Measurements from ENCODE around the gene LCA5. TPM values are rescaled to one million over a fixed set of nuclear protein-coding genes. Genes with fewer than 3 reads are reported as not detected.

Gene LCA5
- total RNA-seq, 4 donors from 2014 or later, result 5.2 to 11.5 (median 8.5) TPM

GRCh38 chr6:79518842-79519241 is 18.4 kb downstream of the LCA5 start:
- H3K4me3 ChIP-seq, result no peak overlapping the region
- intact Hi-C loops (cut with DNase I), result no loop called here
- no peak for DNase-seq (ENCODE audit: extremely low spot score)
- H3K27me3 ChIP-seq, result no peaks in the 10 kb centered on the region
- no peak overlapping the region for H3K27ac ChIP-seq (replicated peaks in 1 of 4)
- no peak for TF ChIP-seq EP300 (IDR thresholded peaks at IDR 0.05)
- TF ChIP-seq, protein P1, sequence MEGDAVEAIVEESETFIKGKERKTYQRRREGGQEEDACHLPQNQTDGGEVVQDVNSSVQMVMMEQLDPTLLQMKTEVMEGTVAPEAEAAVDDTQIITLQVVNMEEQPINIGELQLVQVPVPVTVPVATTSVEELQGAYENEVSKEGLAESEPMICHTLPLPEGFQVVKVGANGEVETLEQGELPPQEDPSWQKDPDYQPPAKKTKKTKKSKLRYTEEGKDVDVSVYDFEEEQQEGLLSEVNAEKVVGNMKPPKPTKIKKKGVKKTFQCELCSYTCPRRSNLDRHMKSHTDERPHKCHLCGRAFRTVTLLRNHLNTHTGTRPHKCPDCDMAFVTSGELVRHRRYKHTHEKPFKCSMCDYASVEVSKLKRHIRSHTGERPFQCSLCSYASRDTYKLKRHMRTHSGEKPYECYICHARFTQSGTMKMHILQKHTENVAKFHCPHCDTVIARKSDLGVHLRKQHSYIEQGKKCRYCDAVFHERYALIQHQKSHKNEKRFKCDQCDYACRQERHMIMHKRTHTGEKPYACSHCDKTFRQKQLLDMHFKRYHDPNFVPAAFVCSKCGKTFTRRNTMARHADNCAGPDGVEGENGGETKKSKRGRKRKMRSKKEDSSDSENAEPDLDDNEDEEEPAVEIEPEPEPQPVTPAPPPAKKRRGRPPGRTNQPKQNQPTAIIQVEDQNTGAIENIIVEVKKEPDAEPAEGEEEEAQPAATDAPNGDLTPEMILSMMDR (IDR thresholded peaks at IDR 0.05), result no peak
- no peak for TF ChIP-seq POLR2A (IDR thresholded peaks at IDR 0.05; ENCODE audit: low read depth)
- no peak for TF ChIP-seq POLR2AphosphoS5 (IDR thresholded peaks at IDR 0.05)
- H3K9me3 ChIP-seq, result no peaks in the 10 kb centered on the region
- H3K36me3 ChIP-seq, result peaks cover 0 to 4% (median 0%) of the 10 kb centered on the region in 4 donors
- no peaks in the 10 kb centered on the region for H3K4me1 ChIP-seq

DNA sequence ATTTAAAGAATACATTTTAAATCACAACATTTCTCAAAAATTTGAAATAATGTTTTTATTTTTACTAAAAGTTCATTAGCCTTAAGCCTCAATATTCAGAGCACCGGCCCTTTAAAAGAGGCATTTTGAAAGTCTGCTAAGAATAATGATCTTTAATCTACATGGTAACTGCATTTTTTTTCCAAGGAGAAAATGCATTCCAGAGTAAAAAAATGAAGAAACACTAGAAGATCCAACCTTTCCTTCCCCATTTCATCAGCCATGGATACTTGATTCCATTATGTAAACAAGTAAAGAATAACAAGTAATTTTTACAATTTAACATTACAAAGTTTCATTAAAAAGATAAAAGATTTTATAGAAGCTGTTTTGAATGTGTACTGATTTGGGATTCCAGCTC is 21.8 kb downstream of the LCA5 start:
- Histone ChIP-seq H3K27ac (replicated peaks in 1 of 4) (no peak overlapping the region), H3K4me1 (no peaks in the 10 kb centered on the region), H3K9me3 (no peaks in the 10 kb centered on the region), H3K27me3 (no peaks in the 10 kb centered on the region), H3K4me3 (no peak overlapping the region), H3K36me3 (peaks cover 0 to 17% (median 4%) of the 10 kb centered on the region in 4 donors)
- intact Hi-C loops (cut with DNase I), result no loop called here
- TF ChIP-seq EP300 (IDR thresholded peaks at IDR 0.05) (no peak), POLR2A (IDR thresholded peaks at IDR 0.05; ENCODE audit: low read depth) (no peak), POLR2AphosphoS5 (IDR thresholded peaks at IDR 0.05) (no peak)
- TF ChIP-seq, protein P1 (IDR thresholded peaks at IDR 0.05), result no peak
- DNase-seq (ENCODE audit: extremely low spot score), result no peak
- WGBS, result 96% methylated on average over 1 of the region's 1 CpG

GRCh38 chr6:79513111-79513510 is 24.1 kb downstream of the LCA5 start:
- Histone ChIP-seq H3K36me3 (peaks cover 0 to 13% (median 4%) of the 10 kb centered on the region in 4 donors), H3K4me3 (no peak overlapping the region), H3K27me3 (no peaks in the 10 kb centered on the region), H3K9me3 (no peaks in the 10 kb centered on the region), H3K27ac (replicated peaks in 1 of 4) (no peak overlapping the region), H3K4me1 (no peaks in the 10 kb centered on the region)
- intact Hi-C loops (cut with DNase I), result no loop called here
- DNase-seq (ENCODE audit: extremely low spot score), result no peak
- TF ChIP-seq POLR2A (IDR thresholded peaks at IDR 0.05; ENCODE audit: low read depth) (no peak), POLR2AphosphoS5 (IDR thresholded peaks at IDR 0.05) (no peak), EP300 (IDR thresholded peaks at IDR 0.05) (no peak)
- TF ChIP-seq, protein P1 (IDR thresholded peaks at IDR 0.05), result no peak
- 92% methylated on average over 6 of the region's 6 CpGs for WGBS

- TF ChIP-seq POLR2AphosphoS5 (IDR thresholded peaks at IDR 0.05), result no peak
- TF ChIP-seq POLR2A (IDR thresholded peaks at IDR 0.05; ENCODE audit: low read depth), result no peak
- TF ChIP-seq EP300 (IDR thresholded peaks at IDR 0.05), result no peak
- TF ChIP-seq, protein P1 (IDR thresholded peaks at IDR 0.05), result no peak
- WGBS, result 96% methylated on average over 6 of the region's 6 CpGs
Measured at GRCh38 chr6:79512014-79512413, 25.2 kb downstream of the LCA5 start.

GRCh38 chr6:79510707-79511106 is 26.5 kb downstream of the LCA5 start:
- WGBS, result 100% methylated on average over 1 of the region's 1 CpG
- intact Hi-C loops (cut with DNase I), result no loop called here
- Histone ChIP-seq H3K4me3 (no peak overlapping the region), H3K36me3 (peaks cover 0 to 13% (median 5%) of the 10 kb centered on the region in 4 donors), H3K4me1 (no peaks in the 10 kb centered on the region), H3K9me3 (no peaks in the 10 kb centered on the region), H3K27ac (replicated peaks in 1 of 4) (no peak overlapping the region), H3K27me3 (no peaks in the 10 kb centered on the region)
- TF ChIP-seq EP300 (IDR thresholded peaks at IDR 0.05) (no peak), POLR2A (IDR thresholded peaks at IDR 0.05; ENCODE audit: low read depth) (no peak)
- TF ChIP-seq, protein P1 (IDR thresholded peaks at IDR 0.05), result no peak
- no peak for DNase-seq (ENCODE audit: extremely low spot score)

More at GRCh38 chr6:79512014-79512413, 25.2 kb downstream of the LCA5 start:
- intact Hi-C loops (cut with DNase I), result no loop called here
- H3K4me1 ChIP-seq, result no peaks in the 10 kb centered on the region
- H3K4me3 ChIP-seq, result no peak overlapping the region
- no peaks in the 10 kb centered on the region for H3K27me3 ChIP-seq
- no peak overlapping the region for H3K27ac ChIP-seq (replicated peaks in 1 of 4)
- H3K9me3 ChIP-seq, result no peaks in the 10 kb centered on the region
- DNase-seq (ENCODE audit: extremely low spot score), result no peak
- peaks cover 0 to 13% (median 5%) of the 10 kb centered on the region in 4 donors for H3K36me3 ChIP-seq
